H1 (cell line): ENCODE measurements around the gene SUCLG2. TPM values are rescaled to one million over a fixed set of nuclear protein-coding genes. Genes with fewer than 3 reads are reported as not detected.

Source experiments
- CTCF ChIA-PET: fragments of 300-600 bp; sonication (Branson Sonifier 250); formaldehyde crosslinking; loops from one replicate; lab custom pipeline; 2021; ENCODE audit not compliant: partially characterized antibody; lab: Charles Lee
- POLR2A ChIA-PET: fragments of 300-600 bp; sonication (Branson Sonifier 250); formaldehyde crosslinking; loops from one replicate; lab custom pipeline; 2021; ENCODE audit warnings: inconsistent platforms; ENCODE audit not compliant: partially characterized antibody; lab: Charles Lee
- DNase-seq, 2 experiments: peaks; one replicate each; pipeline versions ENCODE4 v3.0.0 to v3.0.0-alpha.2; 2010 to 2022; ENCODE audit warnings: low spot score in 2 of 2, low read depth in 1 of 2, mixed read lengths in 1 of 2
- FAIRE-seq: peaks from 2 replicates; lab custom pipeline; 2011; peaks lifted over from hg19 to GRCh38; lab: Jason Lieb, UNC
- H2AFZ ChIP-seq: 2 replicates; pipeline ENCODE4 v1.8.1; 2012; ENCODE audit warnings: low read length, inconsistent platforms
- H2AK5ac ChIP-seq: 2 replicates; pipeline ENCODE4 v1.6.1; 2013; ENCODE audit warnings: low read depth, low read length
- H2BK120ac ChIP-seq: replicated peaks from 2 replicates; pipeline ENCODE3; 2013; ENCODE audit warnings: low read depth, low read length, inconsistent platforms
- H2BK12ac ChIP-seq: 2 replicates; pipeline ENCODE4 v1.6.1; 2013; ENCODE audit warnings: low read depth, low read length
- H2BK15ac ChIP-seq: 2 replicates; pipeline ENCODE4 v1.6.1; 2013; ENCODE audit warnings: low read length
- H2BK20ac ChIP-seq: 2 replicates; pipeline ENCODE4 v1.6.1; 2013; ENCODE audit warnings: low read length
- H2BK5ac ChIP-seq: 2 replicates; pipeline ENCODE4 v1.6.1; 2013; ENCODE audit warnings: low read depth, low read length
- H3K14ac ChIP-seq: 2 replicates; pipeline ENCODE4 v1.6.1; 2013; ENCODE audit warnings: inconsistent platforms; ENCODE audit not compliant: insufficient read length
- H3K18ac ChIP-seq: 2 replicates; pipeline ENCODE4 v1.6.1; 2013; ENCODE audit warnings: low read length; ENCODE audit errors: extremely low read depth
- H3K23ac ChIP-seq: 2 replicates; pipeline ENCODE4 v1.6.1; 2013; ENCODE audit warnings: inconsistent platforms; ENCODE audit not compliant: insufficient read length
- H3K23me2 ChIP-seq: 2 replicates; pipeline ENCODE4 v1.6.1; 2013; ENCODE audit warnings: low read depth, low read length
- H3K27ac ChIP-seq: 2 replicates; pipeline ENCODE4 v1.6.1; 2011; ENCODE audit warnings: low read depth, low read length, inconsistent platforms
- H3K27me3 ChIP-seq, 4 experiments: replicated peaks in 1 of 4; 1 replicate in 1 of 4; 2 replicates in 3 of 4; pipeline versions ENCODE4 v1.6.1 to v1.8.1; 2011 to 2013; ENCODE audit warnings: low read length in 3 of 4, mild to moderate bottlenecking in 3 of 4, inconsistent platforms in 2 of 4, mixed read lengths in 2 of 4, moderate library complexity in 1 of 4; ENCODE audit not compliant: control insufficient read depth in 3 of 4, insufficient read depth in 3 of 4; ENCODE audit errors: extremely low read depth in 1 of 4
- H3K36me3 ChIP-seq, 4 experiments: 2 replicates each; pipeline versions ENCODE4 v1.6.1 to v1.8.1; 2011 to 2013; ENCODE audit warnings: mild to moderate bottlenecking in 4 of 4, low read length in 3 of 4, moderate library complexity in 2 of 4, control low read depth in 1 of 4, inconsistent platforms in 1 of 4; ENCODE audit not compliant: insufficient read depth in 4 of 4, control insufficient read depth in 2 of 4
- H3K4ac ChIP-seq: replicated peaks from 2 replicates; pipeline ENCODE3; 2013; ENCODE audit warnings: low read length, low read depth, mixed read lengths, inconsistent platforms; ENCODE audit not compliant: insufficient read length
- H3K4me1 ChIP-seq, 4 experiments: replicated peaks in 1 of 4; 1 replicate in 1 of 4; 2 replicates in 3 of 4; pipeline versions ENCODE4 v1.6.1 to v1.8.1; 2011 to 2013; ENCODE audit warnings: low read length in 3 of 4, inconsistent platforms in 2 of 4, mixed read lengths in 1 of 4; ENCODE audit not compliant: insufficient read depth in 4 of 4, control insufficient read depth in 3 of 4
- H3K4me2 ChIP-seq, 2 experiments: 2 replicates each; pipeline versions ENCODE4 v1.6.1 to v1.8.1; 2011 to 2013; ENCODE audit warnings: low read depth in 2 of 2, low read length in 2 of 2, control low read depth in 1 of 2, inconsistent platforms in 1 of 2, mild to moderate bottlenecking in 1 of 2; ENCODE audit not compliant: insufficient read depth in 1 of 2
- H3K4me3 ChIP-seq, 4 experiments: fragments of 200-600, 300-600 bp in 1 of 4; sonication (generic), shearing (Covaris generic), sonication (Bioruptor Twin) in 1 of 4; 2 replicates each; pipeline versions ENCODE4 v1.5.1 to v1.8.1; 2011 to 2016; ENCODE audit warnings: low read length in 4 of 4, low read depth in 3 of 4, control low read depth in 2 of 4, inconsistent platforms in 2 of 4, mild to moderate bottlenecking in 2 of 4, mixed read lengths in 1 of 4, moderate library complexity in 1 of 4; ENCODE audit not compliant: insufficient read depth in 2 of 4; ENCODE audit errors: extremely low read depth in 1 of 4
- H3K56ac ChIP-seq: replicated peaks from 2 replicates; pipeline ENCODE3; 2013; ENCODE audit warnings: low read depth, mild to moderate bottlenecking, mixed read lengths, low read length, inconsistent platforms; ENCODE audit not compliant: insufficient read length
- H3K79me1 ChIP-seq: 2 replicates; pipeline ENCODE4 v1.6.1; 2013; ENCODE audit warnings: low read depth, low read length, control low read depth
- H3K79me2 ChIP-seq, 2 experiments: 2 replicates each; pipeline versions ENCODE4 v1.6.1 to v1.8.1; 2012 to 2013; ENCODE audit warnings: low read length in 2 of 2, mild to moderate bottlenecking in 2 of 2, inconsistent platforms in 1 of 2; ENCODE audit not compliant: insufficient read depth in 2 of 2, control insufficient read depth in 1 of 2
- H3K9ac ChIP-seq, 4 experiments: replicated peaks in 1 of 4; 1 replicate in 1 of 4; 2 replicates in 3 of 4; pipeline versions ENCODE4 v1.6.1 to v1.8.1; 2011 to 2013; ENCODE audit warnings: low read depth in 3 of 4, low read length in 3 of 4, control low read depth in 2 of 4, mild to moderate bottlenecking in 2 of 4, moderate library complexity in 2 of 4, inconsistent platforms in 1 of 4; ENCODE audit errors: extremely low read depth in 1 of 4
- H3K9me3 ChIP-seq, 2 experiments: 2 replicates each; pipeline versions ENCODE4 v1.6.1 to v1.8.1; 2012 to 2013; ENCODE audit warnings: mild to moderate bottlenecking in 2 of 2, moderate library complexity in 2 of 2, control low read depth in 1 of 2, inconsistent platforms in 1 of 2, low read depth in 1 of 2, low read length in 1 of 2, mixed read lengths in 1 of 2; ENCODE audit not compliant: insufficient read depth in 2 of 2
- H4K20me1 ChIP-seq, 2 experiments: replicated peaks in 1 of 2; 2 replicates each; pipeline versions ENCODE3 to v1.8.1; 2011 to 2013; ENCODE audit warnings: inconsistent platforms in 2 of 2, low read length in 2 of 2, mild to moderate bottlenecking in 1 of 2; ENCODE audit not compliant: insufficient read depth in 2 of 2, control insufficient read depth in 1 of 2
- H4K5ac ChIP-seq: 2 replicates; pipeline ENCODE4 v1.6.1; 2013; ENCODE audit warnings: low read length, low read depth, mixed read lengths, inconsistent platforms; ENCODE audit not compliant: insufficient read length
- H4K8ac ChIP-seq: 2 replicates; pipeline ENCODE4 v1.8.0; 2013; ENCODE audit warnings: mild to moderate bottlenecking, moderate library complexity, low read length, inconsistent platforms; ENCODE audit not compliant: insufficient read depth; ENCODE audit errors: extremely low read depth
- H4K91ac ChIP-seq: replicated peaks from 2 replicates; pipeline ENCODE3; 2013; ENCODE audit warnings: low read length, mixed read lengths, inconsistent platforms; ENCODE audit not compliant: insufficient read length
- ASH2L ChIP-seq: fragments of 200-600, 300-600 bp; sonication (generic); IDR thresholded peaks from one replicate; pipeline ENCODE4 v1.7.1; 2017; ENCODE audit warnings: low read length
- RAD21 ChIP-seq, 2 experiments: IDR thresholded peaks in 1 of 2; conservative IDR thresholded peaks in 1 of 2; 2 replicates each; pipeline ENCODE4 v1.6.1; 2011; ENCODE audit warnings: low read depth in 2 of 2, low read length in 2 of 2, improper control_type of control experiment in 1 of 2, inconsistent platforms in 1 of 2, mild to moderate bottlenecking in 1 of 2, moderate library complexity in 1 of 2
- SP1 ChIP-seq: IDR thresholded peaks from 2 replicates; pipeline ENCODE4 v1.6.1; 2011; ENCODE audit warnings: low read depth, low read length
- SRF ChIP-seq: IDR thresholded peaks from 2 replicates; pipeline ENCODE4 v1.6.1; 2011; ENCODE audit warnings: mild to moderate bottlenecking, low read depth, low read length, moderate library complexity
- WGBS, 2 experiments: shearing (Covaris generic) in 1 of 2; methylation state at CpG; one replicate each; pipeline versions ENCODE4 v1.1.6 to v1.1.7; 2013 to 2015; ENCODE audit warnings: low lambda C conversion rate in 2 of 2, mixed read lengths in 2 of 2, inconsistent platforms in 1 of 2, low coverage in 1 of 2, missing lambda C conversion rate in 1 of 2; ENCODE audit not compliant: insufficient replicate concordance in 2 of 2, insufficient coverage in 1 of 2, insufficient read length in 1 of 2; ENCODE audit errors: extremely low coverage in 1 of 2, missing lambda C conversion rate in 1 of 2; 5-methylcytosine and 5-hydroxymethylcytosine counted together
- polyA plus RNA-seq, 7 experiments: library from polyadenylated mRNA; depleted of rRNA in 3 of 7; stranded (reverse) in 5 of 7; unstranded in 2 of 7; fragments of >200 nt in 5 of 7; fragments of 200-250 nt in 2 of 7; gene quantifications; 1 replicate in 5 of 7; 2 replicates in 1 of 7; 4 replicates in 1 of 7; pipeline versions ENCODE4 v1.2.1 to v1.2.3, GENCODE V29; 2011 to 2013; ENCODE audit warnings: missing spikeins in 2 of 7, mixed read lengths in 2 of 7
- total RNA-seq: library from RNA; stranded (reverse); fragmentation: NEBNext Ultra II Directional; extraction: Animal tissue kit (Norgen Biotek cat#: 25700); gene quantifications from 2 replicates; pipeline ENCODE4 v1.2.1, GENCODE V29; 2021

Gene SUCLG2
- total and polyA plus RNA-seq, 2 of the 8 experiments (the other 6 are each of a cell fraction or from before 2014, with no cell fraction given): 12.9 to 46.2 TPM

DNA sequence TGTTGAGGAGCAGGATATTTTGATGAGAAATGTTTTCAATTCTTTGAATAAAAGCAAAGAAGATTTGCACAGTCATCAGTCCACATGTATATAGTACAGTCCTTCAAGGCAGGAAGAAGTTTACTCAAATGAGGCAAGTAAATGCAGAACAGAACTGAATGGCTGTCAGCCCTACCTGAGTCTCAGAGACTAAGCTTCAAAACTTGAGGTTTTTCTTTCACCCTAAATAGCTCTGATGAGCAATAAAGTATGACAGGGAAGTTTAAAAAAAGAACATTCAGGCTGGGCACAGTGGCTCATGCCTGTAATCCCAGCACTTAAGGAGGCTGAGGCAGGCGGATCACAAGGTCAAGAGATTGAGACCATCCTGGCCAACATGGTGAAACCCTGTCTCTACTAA, 232.5 kb downstream of the SUCLG2 start:
- no peak overlapping the region for H3K23ac ChIP-seq
- H3K4me3 ChIP-seq: no peak overlapping the region
- peaks cover 0 to 3% (median 2%) of the 10 kb centered on the region in 4 experiments; a peak in 2 of 7 replicates for H3K4me1 ChIP-seq
- no peak overlapping the region for H3K4ac ChIP-seq
- POLR2A ChIA-PET: no interaction called here
- no peak overlapping the region for H4K91ac ChIP-seq
- H2BK120ac ChIP-seq: no peak overlapping the region
- no peak overlapping the region for H3K27ac ChIP-seq
- TF ChIP-seq ASH2L (no peak), SRF (no peak), SP1 (no peak), RAD21 (IDR thresholded peaks at IDR 0.05 in 1 of 2, conservative IDR thresholded peaks at IDR 0.05 in 1 of 2; ENCODE audit: low read depth in 2 of 2, low read length in 2 of 2) (no peak)
- 100% methylated on average over 1 of the region's 1 CpG; no CpG with 5 or more reads in 1 of the 2 experiments for WGBS, 2 experiments
- DNase-seq (no peak), FAIRE-seq (no peak)
- no peaks in the 10 kb centered on the region for H3K9me3 ChIP-seq
- no peak overlapping the region for H3K9ac ChIP-seq
- H2BK5ac ChIP-seq: no peak overlapping the region
- no peak overlapping the region for H2AK5ac ChIP-seq
- H2BK20ac ChIP-seq: no peak overlapping the region
- H3K4me2 ChIP-seq: no peak overlapping the region
- no peak overlapping the region for H4K8ac ChIP-seq
- H3K79me1 ChIP-seq: no peaks in the 10 kb centered on the region
- no peaks in the 10 kb centered on the region for H3K36me3 ChIP-seq
- no peak overlapping the region for H4K5ac ChIP-seq
- H3K18ac ChIP-seq: no peak overlapping the region
- CTCF ChIA-PET: no interaction called here
- no peaks in the 10 kb centered on the region for H3K23me2 ChIP-seq
- H3K27me3 ChIP-seq: no peaks in the 10 kb centered on the region
- H2BK12ac ChIP-seq: no peak overlapping the region
- H2AFZ ChIP-seq: no peak overlapping the region
- no peaks in the 10 kb centered on the region for H4K20me1 ChIP-seq
- H3K79me2 ChIP-seq: no peaks in the 10 kb centered on the region
- H2BK15ac ChIP-seq: no peak overlapping the region
- H3K14ac ChIP-seq: no peak overlapping the region
- H3K56ac ChIP-seq: no peak overlapping the region
